ENCODE results near the gene ARHGAP45.

ARHGAP45 gene

GRCh38 chr19:1057176-1057855 lies 9.7 kb upstream of the ARHGAP45 start:
- peak; percentile 72 for DNase-seq

- no peak for DNase-seq
These were observed 8.9 kb upstream of the ARHGAP45 start for GRCh38 chr19:1058112-1058511.

GRCh38 chr19:1060689-1061088 lies 6.3 kb upstream of the ARHGAP45 start:
- no peak for DNase-seq

- DNase-seq: no peak
These were observed 5.0 kb upstream of the ARHGAP45 start for GRCh38 chr19:1061987-1062386.

- no peak for DNase-seq
These were observed 4.5 kb upstream of the ARHGAP45 start for GRCh38 chr19:1062387-1063029.

- no peak for DNase-seq
These were observed 3.7 kb upstream of the ARHGAP45 start for GRCh38 chr19:1063030-1063908.

GRCh38 chr19:1063909-1064660 lies 2.9 kb upstream of the ARHGAP45 start:
- DNase-seq: no peak

- peak; percentile 69 for DNase-seq
These were observed 2.0 kb upstream of the ARHGAP45 start for GRCh38 chr19:1064661-1065605.

GRCh38 chr19:1065606-1066109 lies 1.3 kb upstream of the ARHGAP45 start:
- no peak for DNase-seq

- no peak for DNase-seq
These were observed 668 bp upstream of the ARHGAP45 start for GRCh38 chr19:1066251-1066747.

GRCh38 chr19:1067341-1067957 lies 482 bp downstream of the ARHGAP45 start:
- no peak for DNase-seq

GRCh38 chr19:1068009-1069001 lies 1.3 kb downstream of the ARHGAP45 start:
- peak; percentile 79 for DNase-seq

GRCh38 chr19:1069009-1069779 lies 2.2 kb downstream of the ARHGAP45 start:
- DNase-seq: peak; percentile 85

- DNase-seq: no peak
These were observed 3.6 kb downstream of the ARHGAP45 start for GRCh38 chr19:1070576-1070930.

- no peak for DNase-seq
These were observed 4.2 kb downstream of the ARHGAP45 start for GRCh38 chr19:1070931-1071791.

- DNase-seq: no peak
These were observed 5.5 kb downstream of the ARHGAP45 start for GRCh38 chr19:1072371-1073015.

Measured in CD4-positive, alpha-beta T cell treated with Interleukin-4 for 4 hours (primary cell).